HepG2 (cell line): ENCODE measurements around the gene OGG1. TPM values are rescaled to one million over a fixed set of nuclear protein-coding genes. Genes with fewer than 3 reads are reported as not detected.

Source experiments
- ATAC-seq: fragments of 200-7000 bp; cut with Tn5 transposase; 3 replicates; pipeline ENCODE4 v1.9.1; 2020; ENCODE audit warnings: mild to moderate bottlenecking, moderate library complexity
- BruUV-seq: library from RNA; stranded (reverse); fragments of 400-500 nt; replicated peaks from 2 replicates; lab custom pipeline; 2021; lab: Mats Ljungman, UMichigan
- CTCF ChIA-PET: fragments of 300-600 bp; formaldehyde crosslinking; extraction: SDS; loops from one replicate; lab custom pipeline; 2021; ENCODE audit warnings: low total read pairs, inconsistent platforms, low intra/inter-chr PET ratio; lab: Yijun Ruan, JAX
- POLR2A ChIA-PET: fragments of 350-600 bp; sonication (Branson Sonifier 250); formaldehyde crosslinking; loops from one replicate; lab custom pipeline; 2020; ENCODE audit warnings: antibody characterized with exemption, inconsistent platforms; lab: Yijun Ruan, JAX
- DNase-seq: peaks from one replicate; pipeline ENCODE4 v3.0.0-alpha.2; 2015; ENCODE audit warnings: low spot score
- FAIRE-seq: peaks from 3 replicates; lab custom pipeline; 2011; peaks lifted over from hg19 to GRCh38; lab: Jason Lieb, UNC
- H2AFZ ChIP-seq: one replicate; pipeline ENCODE4 v1.6.1; 2011; ENCODE audit warnings: low read length, inconsistent platforms
- H3K27ac ChIP-seq: fragments of 300-600 bp; 3 replicates; pipeline ENCODE4 v1.8.0; 2011; ENCODE audit warnings: mixed run types, mild to moderate bottlenecking, mixed read lengths, low read length, inconsistent platforms; ENCODE audit not compliant: insufficient read depth; ENCODE audit errors: extremely low read length
- H3K27me3 ChIP-seq, 2 experiments: fragments of 200-600 bp in 1 of 2; 2 replicates in 1 of 2; 3 replicates in 1 of 2; pipeline versions ENCODE4 v1.6.0 to v1.8.0; 2011; ENCODE audit warnings: low read length in 2 of 2, mild to moderate bottlenecking in 2 of 2, moderate library complexity in 2 of 2, inconsistent platforms in 1 of 2; ENCODE audit not compliant: insufficient read depth in 2 of 2, control insufficient read depth in 1 of 2
- H3K36me3 ChIP-seq, 2 experiments: fragments of 200-600 bp in 1 of 2; replicated peaks in 1 of 2; 2 replicates in 1 of 2; 3 replicates in 1 of 2; pipeline versions ENCODE4 v1.5.1 to v1.8.0; 2011; ENCODE audit warnings: low read length in 2 of 2, inconsistent platforms in 1 of 2; ENCODE audit not compliant: insufficient read depth in 2 of 2, control insufficient read depth in 1 of 2
- H3K4me1 ChIP-seq: 2 replicates; pipeline ENCODE4 v1.5.1; 2012; ENCODE audit warnings: low read length, inconsistent platforms; ENCODE audit not compliant: insufficient read depth
- H3K4me2 ChIP-seq: 2 replicates; pipeline ENCODE4 v1.6.0; 2011; ENCODE audit warnings: low read depth, low read length, inconsistent platforms
- H3K4me3 ChIP-seq, 3 experiments: fragments of 200-600 bp in 1 of 3; sonication (generic), shearing (Covaris generic) in 1 of 3; replicated peaks in 1 of 3; 2 replicates each; pipeline ENCODE4 v1.5.1; 2011 to 2016; ENCODE audit warnings: low read length in 3 of 3, inconsistent platforms in 2 of 3, low read depth in 2 of 3, mild to moderate bottlenecking in 2 of 3, control low read depth in 1 of 3, mixed read lengths in 1 of 3; ENCODE audit not compliant: insufficient read depth in 1 of 3
- H3K79me2 ChIP-seq: one replicate; pipeline ENCODE4 v1.6.1; 2011; ENCODE audit warnings: low read length, inconsistent platforms; ENCODE audit not compliant: insufficient read depth
- H3K9ac ChIP-seq: 2 replicates; pipeline ENCODE4 v1.6.0; 2011; ENCODE audit warnings: mild to moderate bottlenecking, low read depth, low read length, inconsistent platforms; ENCODE audit not compliant: insufficient read depth
- H3K9me3 ChIP-seq: 2 replicates; pipeline ENCODE4 v1.5.1; 2012; ENCODE audit warnings: mild to moderate bottlenecking, low read length
- H4K20me1 ChIP-seq: 2 replicates; pipeline ENCODE4 v1.6.0; 2011; ENCODE audit warnings: inconsistent platforms, mild to moderate bottlenecking, low read length, moderate library complexity; ENCODE audit not compliant: insufficient read depth
- ATAD3A ChIP-seq: sonication (generic); formaldehyde crosslinking; IDR thresholded peaks from 2 replicates; pipeline ENCODE4 v1.4.0; 2020; ENCODE audit warnings: missing genetic modification reagents
- ESRRA ChIP-seq: sonication (generic); formaldehyde crosslinking; IDR thresholded peaks from 2 replicates; pipeline ENCODE4 v1.5.1; 2020; ENCODE audit warnings: mild to moderate bottlenecking, low read depth, missing genetic modification reagents
- KLF9 ChIP-seq: IDR thresholded peaks from 2 replicates; pipeline ENCODE4 v1.6.1; 2016; ENCODE audit warnings: low read depth
- MAFG ChIP-seq: sonication (generic); formaldehyde crosslinking; IDR thresholded peaks from 2 replicates; pipeline ENCODE4 v1.5.1; 2020; ENCODE audit warnings: mild to moderate bottlenecking, missing genetic modification reagents
- RAD21 ChIP-seq: fragments of 450-650 bp; formaldehyde crosslinking; IDR thresholded peaks from 2 replicates; pipeline ENCODE4 v1.5.0; 2020; ENCODE audit warnings: mild to moderate bottlenecking
- ZNF121 ChIP-seq: sonication (generic); formaldehyde crosslinking; IDR thresholded peaks from 2 replicates; pipeline ENCODE4 v1.5.0; 2020; ENCODE audit warnings: mild to moderate bottlenecking, missing genetic modification reagents
- ZNF235 ChIP-seq: sonication (generic); formaldehyde crosslinking; IDR thresholded peaks from 2 replicates; pipeline ENCODE4 v1.8.1; 2023; ENCODE audit warnings: mild to moderate bottlenecking, missing genetic modification reagents, borderline replicate concordance
- ZNF572 ChIP-seq: sonication (generic); formaldehyde crosslinking; IDR thresholded peaks from 2 replicates; pipeline ENCODE4 v1.5.1; 2020; ENCODE audit warnings: mild to moderate bottlenecking, missing genetic modification reagents
- ZNF879 ChIP-seq: sonication (generic); formaldehyde crosslinking; IDR thresholded peaks from 2 replicates; pipeline ENCODE4 v1.8.1; 2023; ENCODE audit warnings: missing genetic modification reagents
- WGBS: methylation state at CpG from one replicate; pipeline ENCODE4 v1.1.6; 2017; ENCODE audit warnings: low lambda C conversion rate; 5-methylcytosine and 5-hydroxymethylcytosine counted together
- in situ Hi-C: cut with HindIII; loops from 2 replicates; pipeline ENCODE4 v1.10.0; 2017; ENCODE audit warnings: low pct_unique_long_range_greater_than_20kb; ENCODE audit not compliant: extremely low pct_ligation_motif_present
- intact Hi-C: fragments of 100-400 bp; cut with micrococcal nuclease; formaldehyde crosslinking; loops from one replicate; pipeline ENCODE4 v1.10.0; 2022; ENCODE audit not compliant: unreplicated experiment
- polyA plus RNA-seq, 8 experiments: library from polyadenylated mRNA; depleted of rRNA in 3 of 8; stranded (reverse) in 7 of 8; unstranded in 1 of 8; fragments of >200 nt; fragmentation: Illumina TruSeq in 4 of 8; extraction: Trizol in 4 of 8; gene quantifications; 2 replicates each; pipeline versions ENCODE4 v1.2.1 to v1.2.3, GENCODE V29; 2011 to 2016; ENCODE audit warnings: low read depth in 4 of 8, missing spikeins in 1 of 8, mixed read lengths in 1 of 8; ENCODE audit not compliant: insufficient read depth in 1 of 8
- total RNA-seq, 5 experiments: library from RNA; depleted of rRNA; stranded (reverse); fragments of >200 nt; fragmentation: Illumina TruSeq; extraction: Trizol; gene quantifications; 2 replicates each; pipeline ENCODE4 v1.2.3, GENCODE V29; 2016; ENCODE audit warnings: low read depth in 1 of 5
- TF ChIP-seq, protein P1 (sequence below): sonication (generic); formaldehyde crosslinking; conservative IDR thresholded peaks from 2 replicates; pipeline ENCODE4 v1.4.0; 2020; ENCODE audit warnings: missing genetic modification reagents
- TF ChIP-seq, protein P2 (sequence below): sonication (generic); formaldehyde crosslinking; IDR thresholded peaks from 2 replicates; pipeline ENCODE4 v1.5.1; 2020; ENCODE audit warnings: mild to moderate bottlenecking, moderate library complexity, missing genetic modification reagents
- TF ChIP-seq, protein P3 (sequence below): sonication (generic); formaldehyde crosslinking; IDR thresholded peaks from 2 replicates; pipeline ENCODE4 v1.4.0; 2020; ENCODE audit warnings: missing genetic modification reagents
- TF ChIP-seq, protein P4 (sequence below): sonication (generic); formaldehyde crosslinking; conservative IDR thresholded peaks from 2 replicates; pipeline ENCODE4 v1.8.0; 2022; ENCODE audit warnings: missing genetic modification reagents
- TF ChIP-seq, protein P5 (sequence below): sonication (generic); formaldehyde crosslinking; IDR thresholded peaks from 2 replicates; pipeline ENCODE4 v1.4.0; 2020; ENCODE audit warnings: mild to moderate bottlenecking, missing genetic modification reagents
- TF ChIP-seq, protein P6 (sequence below): sonication (generic); formaldehyde crosslinking; IDR thresholded peaks from 2 replicates; pipeline ENCODE4 v1.4.0; 2020; ENCODE audit warnings: mild to moderate bottlenecking, missing genetic modification reagents

OGG1 gene
- total and polyA plus RNA-seq, 2 of the 13 experiments (the other 11 are each of a cell fraction or from before 2014, with no cell fraction given) = 28.7 to 33.2 TPM

DNA sequence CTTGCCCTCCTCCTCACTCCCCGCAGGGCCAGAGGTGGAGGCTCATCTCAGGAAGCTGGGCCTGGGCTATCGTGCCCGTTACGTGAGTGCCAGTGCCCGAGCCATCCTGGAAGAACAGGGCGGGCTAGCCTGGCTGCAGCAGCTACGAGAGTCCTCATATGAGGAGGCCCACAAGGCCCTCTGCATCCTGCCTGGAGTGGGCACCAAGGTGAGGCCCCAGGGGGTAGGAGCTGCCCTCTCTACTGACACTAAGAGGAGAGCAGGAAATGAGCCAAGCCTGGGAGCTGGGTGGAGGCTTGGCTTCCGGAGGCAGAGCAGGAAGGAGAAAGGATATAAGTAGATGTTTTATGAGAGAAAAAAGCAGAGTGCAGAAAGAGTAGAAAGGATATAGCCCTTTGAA is 4.9 kb downstream of the OGG1 start:
- Histone ChIP-seq H4K20me1 (no peaks in the 10 kb centered on the region), H3K79me2 (peaks cover 13% of the 10 kb centered on the region), H3K27ac (no peak overlapping the region), H3K9ac (no peak overlapping the region), H3K4me1 (peaks cover 13% of the 10 kb centered on the region), H3K4me3 (no peak overlapping the region), H3K9me3 (no peaks in the 10 kb centered on the region), H3K36me3 (peaks cover 14 to 54% of the 10 kb centered on the region in 2 experiments), H3K4me2 (no peak overlapping the region), H3K27me3 (no peaks in the 10 kb centered on the region), H2AFZ (no peak overlapping the region)
- ChIA-PET POLR2A (interaction anchor here (1.4 to 1.8 kb wide), 3 partner anchors 14 to 22 kb away, joined by 3 to 6 read pairs (median 5); partner anchors contain the start of gene CAMK1), CTCF (no interaction called here)
- TF ChIP-seq, protein P1, sequence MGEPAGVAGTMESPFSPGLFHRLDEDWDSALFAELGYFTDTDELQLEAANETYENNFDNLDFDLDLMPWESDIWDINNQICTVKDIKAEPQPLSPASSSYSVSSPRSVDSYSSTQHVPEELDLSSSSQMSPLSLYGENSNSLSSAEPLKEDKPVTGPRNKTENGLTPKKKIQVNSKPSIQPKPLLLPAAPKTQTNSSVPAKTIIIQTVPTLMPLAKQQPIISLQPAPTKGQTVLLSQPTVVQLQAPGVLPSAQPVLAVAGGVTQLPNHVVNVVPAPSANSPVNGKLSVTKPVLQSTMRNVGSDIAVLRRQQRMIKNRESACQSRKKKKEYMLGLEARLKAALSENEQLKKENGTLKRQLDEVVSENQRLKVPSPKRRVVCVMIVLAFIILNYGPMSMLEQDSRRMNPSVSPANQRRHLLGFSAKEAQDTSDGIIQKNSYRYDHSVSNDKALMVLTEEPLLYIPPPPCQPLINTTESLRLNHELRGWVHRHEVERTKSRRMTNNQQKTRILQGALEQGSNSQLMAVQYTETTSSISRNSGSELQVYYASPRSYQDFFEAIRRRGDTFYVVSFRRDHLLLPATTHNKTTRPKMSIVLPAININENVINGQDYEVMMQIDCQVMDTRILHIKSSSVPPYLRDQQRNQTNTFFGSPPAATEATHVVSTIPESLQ (CRISPR knock-in tag) = no peak
- TF ChIP-seq, protein P2, sequence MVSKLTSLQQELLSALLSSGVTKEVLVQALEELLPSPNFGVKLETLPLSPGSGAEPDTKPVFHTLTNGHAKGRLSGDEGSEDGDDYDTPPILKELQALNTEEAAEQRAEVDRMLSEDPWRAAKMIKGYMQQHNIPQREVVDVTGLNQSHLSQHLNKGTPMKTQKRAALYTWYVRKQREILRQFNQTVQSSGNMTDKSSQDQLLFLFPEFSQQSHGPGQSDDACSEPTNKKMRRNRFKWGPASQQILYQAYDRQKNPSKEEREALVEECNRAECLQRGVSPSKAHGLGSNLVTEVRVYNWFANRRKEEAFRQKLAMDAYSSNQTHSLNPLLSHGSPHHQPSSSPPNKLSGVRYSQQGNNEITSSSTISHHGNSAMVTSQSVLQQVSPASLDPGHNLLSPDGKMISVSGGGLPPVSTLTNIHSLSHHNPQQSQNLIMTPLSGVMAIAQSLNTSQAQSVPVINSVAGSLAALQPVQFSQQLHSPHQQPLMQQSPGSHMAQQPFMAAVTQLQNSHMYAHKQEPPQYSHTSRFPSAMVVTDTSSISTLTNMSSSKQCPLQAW = no peak
- TF ChIP-seq ZNF879 (CRISPR knock-in tag) (no peak), ZNF121 (CRISPR knock-in tag) (no peak), KLF9 (no peak), MAFG (no peak), ESRRA (no peak), ZNF235 (CRISPR knock-in tag) (no peak), ATAD3A (CRISPR knock-in tag) (no peak), ZNF572 (CRISPR knock-in tag) (no peak), RAD21 (CRISPR knock-in tag) (no peak)
- TF ChIP-seq, protein P3, sequence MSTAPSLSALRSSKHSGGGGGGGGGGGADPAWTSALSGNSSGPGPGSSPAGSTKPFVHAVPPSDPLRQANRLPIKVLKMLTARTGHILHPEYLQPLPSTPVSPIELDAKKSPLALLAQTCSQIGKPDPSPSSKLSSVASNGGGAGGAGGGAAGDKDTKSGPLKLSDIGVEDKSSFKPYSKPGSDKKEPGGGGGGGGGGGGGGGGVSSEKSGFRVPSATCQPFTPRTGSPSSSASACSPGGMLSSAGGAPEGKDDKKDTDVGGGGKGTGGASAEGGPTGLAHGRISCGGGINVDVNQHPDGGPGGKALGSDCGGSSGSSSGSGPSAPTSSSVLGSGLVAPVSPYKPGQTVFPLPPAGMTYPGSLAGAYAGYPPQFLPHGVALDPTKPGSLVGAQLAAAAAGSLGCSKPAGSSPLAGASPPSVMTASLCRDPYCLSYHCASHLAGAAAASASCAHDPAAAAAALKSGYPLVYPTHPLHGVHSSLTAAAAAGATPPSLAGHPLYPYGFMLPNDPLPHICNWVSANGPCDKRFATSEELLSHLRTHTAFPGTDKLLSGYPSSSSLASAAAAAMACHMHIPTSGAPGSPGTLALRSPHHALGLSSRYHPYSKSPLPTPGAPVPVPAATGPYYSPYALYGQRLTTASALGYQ (CRISPR knock-in tag) = no peak
- TF ChIP-seq, protein P4, sequence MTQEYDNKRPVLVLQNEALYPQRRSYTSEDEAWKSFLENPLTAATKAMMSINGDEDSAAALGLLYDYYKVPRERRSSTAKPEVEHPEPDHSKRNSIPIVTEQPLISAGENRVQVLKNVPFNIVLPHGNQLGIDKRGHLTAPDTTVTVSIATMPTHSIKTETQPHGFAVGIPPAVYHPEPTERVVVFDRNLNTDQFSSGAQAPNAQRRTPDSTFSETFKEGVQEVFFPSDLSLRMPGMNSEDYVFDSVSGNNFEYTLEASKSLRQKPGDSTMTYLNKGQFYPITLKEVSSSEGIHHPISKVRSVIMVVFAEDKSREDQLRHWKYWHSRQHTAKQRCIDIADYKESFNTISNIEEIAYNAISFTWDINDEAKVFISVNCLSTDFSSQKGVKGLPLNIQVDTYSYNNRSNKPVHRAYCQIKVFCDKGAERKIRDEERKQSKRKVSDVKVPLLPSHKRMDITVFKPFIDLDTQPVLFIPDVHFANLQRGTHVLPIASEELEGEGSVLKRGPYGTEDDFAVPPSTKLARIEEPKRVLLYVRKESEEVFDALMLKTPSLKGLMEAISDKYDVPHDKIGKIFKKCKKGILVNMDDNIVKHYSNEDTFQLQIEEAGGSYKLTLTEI = no peak
- TF ChIP-seq, protein P5, sequence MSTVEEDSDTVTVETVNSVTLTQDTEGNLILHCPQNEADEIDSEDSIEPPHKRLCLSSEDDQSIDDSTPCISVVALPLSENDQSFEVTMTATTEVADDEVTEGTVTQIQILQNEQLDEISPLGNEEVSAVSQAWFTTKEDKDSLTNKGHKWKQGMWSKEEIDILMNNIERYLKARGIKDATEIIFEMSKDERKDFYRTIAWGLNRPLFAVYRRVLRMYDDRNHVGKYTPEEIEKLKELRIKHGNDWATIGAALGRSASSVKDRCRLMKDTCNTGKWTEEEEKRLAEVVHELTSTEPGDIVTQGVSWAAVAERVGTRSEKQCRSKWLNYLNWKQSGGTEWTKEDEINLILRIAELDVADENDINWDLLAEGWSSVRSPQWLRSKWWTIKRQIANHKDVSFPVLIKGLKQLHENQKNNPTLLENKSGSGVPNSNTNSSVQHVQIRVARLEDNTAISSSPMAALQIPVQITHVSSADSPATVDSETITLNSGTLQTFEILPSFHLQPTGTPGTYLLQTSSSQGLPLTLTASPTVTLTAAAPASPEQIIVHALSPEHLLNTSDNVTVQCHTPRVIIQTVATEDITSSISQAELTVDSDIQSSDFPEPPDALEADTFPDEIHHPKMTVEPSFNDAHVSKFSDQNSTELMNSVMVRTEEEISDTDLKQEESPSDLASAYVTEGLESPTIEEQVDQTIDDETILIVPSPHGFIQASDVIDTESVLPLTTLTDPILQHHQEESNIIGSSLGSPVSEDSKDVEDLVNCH (CRISPR knock-in tag) = no peak
- TF ChIP-seq, protein P6, sequence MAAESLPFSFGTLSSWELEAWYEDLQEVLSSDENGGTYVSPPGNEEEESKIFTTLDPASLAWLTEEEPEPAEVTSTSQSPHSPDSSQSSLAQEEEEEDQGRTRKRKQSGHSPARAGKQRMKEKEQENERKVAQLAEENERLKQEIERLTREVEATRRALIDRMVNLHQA (CRISPR knock-in tag) = no peak
- 94% methylated on average over 8 of the region's 8 CpGs for WGBS
- no TSS peak for BruUV-seq
- no peak for DNase-seq
- in situ Hi-C loops (no loop called here), intact Hi-C loops (no loop called here)
- ATAC-seq = no peak
- FAIRE-seq = no peak
